ENCODE results near the gene RIMS3. TPM values are rescaled to one million over a fixed set of nuclear protein-coding genes. Genes with fewer than 3 reads are reported as not detected.

RIMS3 gene
- total RNA-seq, 1 experiment from 2014 or later, result 9.0 TPM

- ChIA-PET CTCF (no interaction called here), RAD21 (ENCODE audit: low non-redundant PET in 1 of 2, low total read pairs in 2 of 2, uncharacterized antibody in 2 of 2, unreplicated experiment in 2 of 2) (no interaction called here), POLR2A (no interaction called here)
- no peak overlapping the region for H3K4me2 ChIP-seq (ENCODE audit: low read length)
- no peak overlapping the region for H2AFZ ChIP-seq (ENCODE audit: low read depth, low read length, poor library complexity, severe bottlenecking)
- ATAC-seq (no peak), DNase-seq (ENCODE audit: low read depth, low spot score) (no peak)
- peaks cover 5 to 50% of the 10 kb centered on the region in 2 experiments for H3K4me1 ChIP-seq (ENCODE audit: control insufficient read depth in 1 of 2, insufficient read depth in 2 of 2, low read length in 2 of 2)
- no peak overlapping the region for H3K9ac ChIP-seq (ENCODE audit: low read length)
- H3K27me3 ChIP-seq (ENCODE audit: insufficient read depth, low read length), result no peaks in the 10 kb centered on the region
- no peaks in the 10 kb centered on the region for H3K79me2 ChIP-seq (ENCODE audit: insufficient read depth, low read length)
- no peaks in the 10 kb centered on the region for H3K9me2 ChIP-seq (ENCODE audit: insufficient read depth)
- no TSS peak for BruUV-seq (replicated peaks)
- no peak overlapping the region for H3K27ac ChIP-seq (ENCODE audit: low read depth, low read length)
- H3K9me3 ChIP-seq (ENCODE audit: control insufficient read depth in 1 of 2, insufficient read depth in 1 of 2, low read depth in 1 of 2, low read length in 2 of 2), result no peaks in the 10 kb centered on the region
- no peak overlapping the region for H3K4me3 ChIP-seq (replicated peaks in 1 of 2; ENCODE audit: low read depth in 1 of 2, low read length in 2 of 2)
- no peaks in the 10 kb centered on the region for H4K20me1 ChIP-seq (ENCODE audit: insufficient read depth)
- TF ChIP-seq YY1 (IDR thresholded peaks at IDR 0.05; ENCODE audit: extremely low read depth, insufficient replicate concordance, low read depth, low read length), result no peak
- TF ChIP-seq ELF1 (IDR thresholded peaks at IDR 0.05; ENCODE audit: borderline replicate concordance, low read depth), result no peak
- TF ChIP-seq SP1 (IDR thresholded peaks at IDR 0.05; ENCODE audit: low read depth), result no peak
- TF ChIP-seq CEBPB (IDR thresholded peaks at IDR 0.05; ENCODE audit: low read depth), result no peak
- TF ChIP-seq CTCF (IDR thresholded peaks at IDR 0.05 in 2 of 3, conservative IDR thresholded peaks at IDR 0.05 in 1 of 3; ENCODE audit: borderline replicate concordance in 1 of 3, insufficient read depth in 1 of 3, low read depth in 2 of 3, low read length in 2 of 3), result peak in 1 of 3 experiments; percentile 16; a peak in 1 of 6 replicates
- no peak for TF ChIP-seq RAD21 (IDR thresholded peaks at IDR 0.05; ENCODE audit: low read depth)
- TF ChIP-seq EGR1 (IDR thresholded peaks at IDR 0.05; ENCODE audit: low read depth), result no peak
- no peak for TF ChIP-seq POLR2A (IDR thresholded peaks at IDR 0.05; ENCODE audit: borderline replicate concordance, extremely low read depth, insufficient read depth, insufficient read length)
- intact Hi-C loops (cut with micrococcal nuclease), result no loop called here
- H3K36me3 ChIP-seq (ENCODE audit: control insufficient read depth in 1 of 2, insufficient read depth in 2 of 2, low read length in 2 of 2), result no peaks in the 10 kb centered on the region
These were observed 14.2 kb downstream of the RIMS3 start for GRCh38 chr1:40651138-40651857.

Data from HCT116 (cell line).